OCI-LY7 (cell line): ENCODE results near the gene COP1.

Source experiments
- EZH2phosphoT487 ChIP-seq: fragments of 200-600 bp; sonication (generic); IDR thresholded peaks from 2 replicates; pipeline ENCODE4 v1.6.1; 2018; ENCODE audit warnings: low read depth, borderline replicate concordance, mild to moderate bottlenecking, mixed run types, antibody characterized with exemption, low read length, moderate library complexity, mixed read lengths
- TF ChIP-seq, protein P1 (sequence below): fragments of 200-600 bp; sonication (generic); conservative IDR thresholded peaks from 2 replicates; pipeline ENCODE4 v1.5.1; 2014; ENCODE audit warnings: mild to moderate bottlenecking, antibody characterized with exemption, low read length, moderate library complexity, mixed read lengths

DNA sequence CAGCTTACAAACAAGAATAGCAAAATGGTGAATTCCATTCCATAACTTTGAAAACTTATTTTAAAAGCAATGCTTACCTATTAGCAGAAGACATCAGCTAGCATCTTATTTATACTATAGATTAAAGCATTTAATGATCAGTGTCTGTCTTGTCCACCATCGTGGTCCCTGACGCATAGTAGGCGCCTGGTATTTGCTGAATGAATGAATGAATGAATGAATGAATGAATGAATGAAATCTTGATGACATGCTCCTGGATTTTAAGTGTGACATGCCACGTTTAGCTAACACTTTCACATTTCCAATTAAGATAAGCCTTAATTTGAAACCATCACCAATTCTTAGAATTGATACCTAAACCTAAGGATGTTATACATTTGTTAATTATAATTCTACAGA lies 39.9 kb downstream of the COP1 start:
- no peak for TF ChIP-seq EZH2phosphoT487
- TF ChIP-seq, protein P1, sequence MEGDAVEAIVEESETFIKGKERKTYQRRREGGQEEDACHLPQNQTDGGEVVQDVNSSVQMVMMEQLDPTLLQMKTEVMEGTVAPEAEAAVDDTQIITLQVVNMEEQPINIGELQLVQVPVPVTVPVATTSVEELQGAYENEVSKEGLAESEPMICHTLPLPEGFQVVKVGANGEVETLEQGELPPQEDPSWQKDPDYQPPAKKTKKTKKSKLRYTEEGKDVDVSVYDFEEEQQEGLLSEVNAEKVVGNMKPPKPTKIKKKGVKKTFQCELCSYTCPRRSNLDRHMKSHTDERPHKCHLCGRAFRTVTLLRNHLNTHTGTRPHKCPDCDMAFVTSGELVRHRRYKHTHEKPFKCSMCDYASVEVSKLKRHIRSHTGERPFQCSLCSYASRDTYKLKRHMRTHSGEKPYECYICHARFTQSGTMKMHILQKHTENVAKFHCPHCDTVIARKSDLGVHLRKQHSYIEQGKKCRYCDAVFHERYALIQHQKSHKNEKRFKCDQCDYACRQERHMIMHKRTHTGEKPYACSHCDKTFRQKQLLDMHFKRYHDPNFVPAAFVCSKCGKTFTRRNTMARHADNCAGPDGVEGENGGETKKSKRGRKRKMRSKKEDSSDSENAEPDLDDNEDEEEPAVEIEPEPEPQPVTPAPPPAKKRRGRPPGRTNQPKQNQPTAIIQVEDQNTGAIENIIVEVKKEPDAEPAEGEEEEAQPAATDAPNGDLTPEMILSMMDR = no peak
